OCI-LY3 (cell line): ENCODE measurements around the gene PKD1L1.

ENCODE experiments used
- H2AFZ ChIP-seq: fragments of 200-600, 300-600 bp; shearing (Covaris generic); 2 replicates; pipeline ENCODE4 v1.6.0; 2014; ENCODE audit warnings: antibody characterized with exemption, low read depth, low read length
- H3K27ac ChIP-seq: fragments of 200-600, 300-600 bp; sonication (generic); 2 replicates; pipeline ENCODE4 v1.5.1; 2014; ENCODE audit warnings: mild to moderate bottlenecking, low read length, moderate library complexity, mixed read lengths
- H3K27me3 ChIP-seq: fragments of 200-600, 300-600 bp; sonication (generic); 2 replicates; pipeline ENCODE4 v1.6.1; 2014; ENCODE audit warnings: low read depth, low read length, mixed read lengths
- H3K36me3 ChIP-seq: fragments of 200-600, 300-600 bp; sonication (generic); replicated peaks from 2 replicates; pipeline ENCODE3; 2014; ENCODE audit warnings: low read depth, low read length, mixed read lengths
- H3K4me1 ChIP-seq: fragments of 300-600, 200-600 bp; sonication (generic); 2 replicates; pipeline ENCODE4 v1.6.1; 2014; ENCODE audit warnings: low read length, mixed read lengths
- H3K4me2 ChIP-seq: fragments of 200-600, 300-600 bp; sonication (generic); 2 replicates; pipeline ENCODE4 v1.6.1; 2014; ENCODE audit warnings: low read length, mixed read lengths
- H3K4me3 ChIP-seq: fragments of 300-600, 200-600 bp; sonication (generic); 2 replicates; pipeline ENCODE4 v1.5.1; 2014; ENCODE audit warnings: antibody characterized with exemption, mild to moderate bottlenecking, low read length, moderate library complexity
- H3K79me2 ChIP-seq: fragments of 300-600, 200-600 bp; shearing (Covaris generic); 2 replicates; pipeline ENCODE4 v1.6.1; 2014; ENCODE audit warnings: mild to moderate bottlenecking, low read length, mixed read lengths
- H3K9ac ChIP-seq: fragments of 300-600, 200-600 bp; shearing (Covaris generic); 2 replicates; pipeline ENCODE4 v1.6.0; 2014; ENCODE audit warnings: mild to moderate bottlenecking, low read length, moderate library complexity
- H3K9me3 ChIP-seq: fragments of 200-600, 300-600 bp; shearing (Covaris generic); 2 replicates; pipeline ENCODE4 v1.6.1; 2014; ENCODE audit warnings: low read length, mixed read lengths; ENCODE audit not compliant: insufficient read depth
- H4K20me1 ChIP-seq: fragments of 200-600, 300-600 bp; sonication (generic); 2 replicates; pipeline ENCODE4 v1.6.1; 2016; ENCODE audit warnings: low read length, mixed read lengths; ENCODE audit not compliant: insufficient read depth
- CTCF ChIP-seq: fragments of 200-600, 300-600 bp; sonication (generic); IDR thresholded peaks from 2 replicates; pipeline ENCODE4 v1.5.1; 2014; ENCODE audit warnings: antibody characterized with exemption, low read length, low read depth
- EZH2phosphoT487 ChIP-seq: fragments of 200-600 bp; shearing (Covaris generic); IDR thresholded peaks from 2 replicates; pipeline ENCODE4 v1.6.1; 2018; ENCODE audit warnings: antibody characterized with exemption, mixed run types, low read depth

The PKD1L1 gene

GRCh38 chr7:47786557-47787248, 161.6 kb downstream of the PKD1L1 start:
- H3K36me3 ChIP-seq = no peaks in the 10 kb centered on the region
- H3K27ac ChIP-seq = no peak overlapping the region
- peaks cover 11% of the 10 kb centered on the region; the same call in 1 of the 2 replicates for H3K27me3 ChIP-seq
- no peaks in the 10 kb centered on the region for H3K4me1 ChIP-seq
- no peak overlapping the region for H3K9ac ChIP-seq
- H3K4me3 ChIP-seq = no peak overlapping the region
- TF ChIP-seq EZH2phosphoT487 (no peak), CTCF (no peak)
- H3K4me2 ChIP-seq = no peak overlapping the region
- no peak overlapping the region for H2AFZ ChIP-seq
- no peaks in the 10 kb centered on the region for H4K20me1 ChIP-seq
- no peaks in the 10 kb centered on the region for H3K79me2 ChIP-seq
- H3K9me3 ChIP-seq = no peaks in the 10 kb centered on the region

GRCh38 chr7:47785923-47786556, 162.2 kb downstream of the PKD1L1 start:
- Histone ChIP-seq H3K4me1 (no peaks in the 10 kb centered on the region), H3K79me2 (no peaks in the 10 kb centered on the region), H4K20me1 (no peaks in the 10 kb centered on the region), H2AFZ (no peak overlapping the region), H3K4me3 (no peak overlapping the region), H3K4me2 (no peak overlapping the region), H3K36me3 (no peaks in the 10 kb centered on the region), H3K9ac (no peak overlapping the region), H3K9me3 (no peaks in the 10 kb centered on the region), H3K27ac (no peak overlapping the region), H3K27me3 (peaks cover 11% of the 10 kb centered on the region; the same call in 1 of the 2 replicates)
- TF ChIP-seq EZH2phosphoT487 (no peak), CTCF (no peak)

- Histone ChIP-seq H3K4me1 (no peaks in the 10 kb centered on the region), H3K27me3 (peaks cover 11% of the 10 kb centered on the region; the same call in 1 of the 2 replicates), H3K36me3 (no peaks in the 10 kb centered on the region), H3K9me3 (no peaks in the 10 kb centered on the region), H2AFZ (no peak overlapping the region), H3K79me2 (no peaks in the 10 kb centered on the region), H4K20me1 (no peaks in the 10 kb centered on the region), H3K4me3 (no peak overlapping the region), H3K9ac (no peak overlapping the region), H3K4me2 (no peak overlapping the region), H3K27ac (no peak overlapping the region)
- TF ChIP-seq EZH2phosphoT487 = no peak
- TF ChIP-seq CTCF = no peak
These were observed 164.6 kb downstream of the PKD1L1 start for GRCh38 chr7:47783456-47784223.

- TF ChIP-seq EZH2phosphoT487 (no peak), CTCF (no peak)
- Histone ChIP-seq H3K79me2 (no peaks in the 10 kb centered on the region), H3K27ac (no peak overlapping the region), H3K9me3 (no peaks in the 10 kb centered on the region), H3K4me1 (no peaks in the 10 kb centered on the region), H3K27me3 (peaks cover 11% of the 10 kb centered on the region; the same call in 1 of the 2 replicates), H3K9ac (no peak overlapping the region), H3K36me3 (no peaks in the 10 kb centered on the region), H3K4me3 (no peak overlapping the region), H3K4me2 (no peak overlapping the region), H2AFZ (no peak overlapping the region), H4K20me1 (no peaks in the 10 kb centered on the region)
These were observed 165.5 kb downstream of the PKD1L1 start for GRCh38 chr7:47782792-47783191.
